Middle frontal gyrus (tissue), 1 donor: ENCODE results near the gene BMP6.
A peak's percentile ranks its signal among the peaks of the same experiment; 100 is the strongest.

Experiments used
- DNase-seq: peaks from one replicate; pipeline ENCODE4 v3.0.0-alpha.2; 2015; ENCODE audit warnings: low spot score; ENCODE audit errors: extremely low spot score

BMP6 gene

DNA sequence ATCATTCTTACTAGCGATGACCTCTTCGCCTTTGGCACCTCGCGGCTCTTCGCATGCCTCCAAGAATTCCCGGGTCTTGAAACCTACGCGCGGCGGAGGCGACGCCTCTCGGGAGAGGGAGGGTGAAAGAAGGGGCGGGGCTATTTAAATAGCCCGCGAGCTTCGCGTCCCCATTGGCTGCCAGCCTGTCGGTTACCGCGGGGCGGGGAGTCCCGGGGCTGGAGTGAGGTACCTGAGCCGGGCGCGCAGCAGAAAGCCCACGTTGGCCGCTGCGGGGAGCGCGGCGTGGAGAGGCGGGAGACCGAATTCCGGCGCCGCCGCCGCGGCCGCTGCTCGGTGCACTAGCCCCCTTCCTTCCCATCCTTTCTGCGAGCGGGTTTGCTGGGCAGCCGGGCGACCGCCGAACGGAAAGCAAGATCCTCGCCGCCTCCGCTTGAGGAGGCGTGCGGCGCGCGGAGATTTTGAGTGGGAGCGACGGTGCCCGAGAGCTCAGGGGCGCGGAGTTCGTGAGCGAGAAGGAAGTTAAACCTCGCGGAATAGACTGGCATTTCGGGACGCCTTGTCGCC is at the start of gene BMP6:
Gene BMP6, plus strand, starts transcription at position 251 of the 567 bp plus-strand sequence. CDS start 857 bp downstream, outside the sequence.
- DNase-seq, result peak; percentile 44

DNA sequence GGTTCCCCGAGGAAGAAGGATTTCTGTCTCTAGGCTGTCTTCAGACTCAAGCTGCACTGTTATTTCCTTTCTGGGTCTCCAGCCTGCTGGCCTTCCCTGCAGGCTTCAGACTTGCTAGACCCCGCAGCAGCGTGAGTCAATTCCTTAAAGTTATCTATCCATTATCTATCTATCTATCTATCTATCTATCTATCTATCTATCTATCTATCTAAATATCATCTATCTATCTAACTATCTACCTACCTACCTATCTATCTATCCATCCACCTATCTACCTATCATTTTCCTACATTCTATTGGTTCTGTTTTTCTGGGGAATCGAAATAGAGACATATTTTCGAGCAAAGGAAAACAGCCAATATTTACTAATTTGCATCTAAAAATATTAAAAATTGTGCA is 48.7 kb upstream of the BMP6 start:
- DNase-seq, result no peak

DNA sequence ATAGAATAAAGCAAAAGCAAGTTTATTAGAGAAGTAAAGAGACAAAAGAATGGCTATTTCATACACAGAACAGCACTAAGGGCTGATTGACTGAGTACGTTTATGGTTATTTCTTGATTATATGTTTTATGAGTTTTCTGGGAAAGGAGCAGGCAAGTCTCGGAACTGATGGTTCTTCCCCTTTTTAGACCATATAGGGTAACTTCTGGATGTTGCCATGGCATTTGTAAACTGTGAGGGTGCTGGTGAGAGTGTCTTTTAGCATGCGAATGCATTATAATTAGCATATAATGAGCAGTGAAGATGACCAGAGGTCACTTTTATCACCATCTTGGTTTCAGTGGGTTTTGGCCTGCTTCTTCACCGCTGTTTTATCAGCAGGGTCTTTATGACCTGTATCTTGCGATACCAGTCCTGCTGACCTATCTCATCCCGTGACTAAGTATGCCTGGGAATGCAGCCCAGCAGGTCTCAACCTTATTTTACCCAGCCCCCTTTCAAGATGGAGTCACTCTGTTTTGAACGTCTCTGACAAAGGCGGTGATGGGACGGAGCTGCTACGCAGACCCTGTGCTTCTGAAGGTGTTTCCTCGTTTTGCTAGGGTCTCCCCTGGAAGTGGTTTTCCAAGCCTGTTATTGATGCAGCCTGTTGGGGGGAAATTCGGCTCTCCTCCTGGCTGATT is 45.4 kb upstream of the BMP6 start:
- DNase-seq, result no peak

- DNase-seq, result no peak
These were observed 44.5 kb upstream of the BMP6 start for GRCh38 chr6:7681449-7681848.

- DNase-seq, result no peak
These were observed 41.8 kb upstream of the BMP6 start for GRCh38 chr6:7684076-7684475.

DNA sequence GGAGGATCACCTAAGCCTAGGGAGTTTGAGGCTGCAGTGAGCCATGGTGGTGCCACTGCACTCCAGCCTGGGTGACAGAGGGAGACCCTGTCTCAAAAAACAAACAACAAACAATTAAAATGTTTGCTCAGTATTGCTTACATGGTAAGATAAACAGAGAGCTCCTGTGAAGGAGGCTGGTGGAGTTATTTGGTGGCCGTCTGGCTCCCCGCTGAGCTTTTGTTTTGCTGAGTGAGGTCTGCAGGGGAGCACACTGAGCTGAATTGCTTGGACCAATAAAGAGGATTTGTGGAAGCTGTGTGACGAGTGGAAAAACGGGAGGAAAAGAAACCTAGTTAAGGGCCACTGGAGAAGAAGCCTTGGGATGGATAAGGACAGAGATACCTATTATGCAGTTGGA is 41.1 kb upstream of the BMP6 start:
- DNase-seq, result no peak

DNA sequence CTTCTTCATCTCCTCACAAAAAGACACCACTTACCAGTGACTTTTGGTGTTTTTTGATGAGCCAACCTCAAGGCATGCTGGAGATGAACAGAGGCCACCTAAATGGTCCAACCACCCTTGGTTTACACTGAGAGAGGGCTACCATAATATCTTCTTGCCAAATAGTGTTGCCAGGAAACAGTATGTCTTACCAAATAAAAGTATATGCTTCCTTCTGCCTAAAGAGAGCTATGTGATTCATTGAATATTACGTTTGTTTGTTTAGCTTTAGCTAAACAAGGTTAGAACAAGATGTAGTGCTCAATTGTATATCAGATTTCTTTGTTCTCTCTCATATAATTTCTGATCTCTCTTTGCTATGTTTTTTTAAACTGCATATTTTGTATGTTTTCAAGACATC is 40.6 kb upstream of the BMP6 start:
- DNase-seq, result no peak

DNA sequence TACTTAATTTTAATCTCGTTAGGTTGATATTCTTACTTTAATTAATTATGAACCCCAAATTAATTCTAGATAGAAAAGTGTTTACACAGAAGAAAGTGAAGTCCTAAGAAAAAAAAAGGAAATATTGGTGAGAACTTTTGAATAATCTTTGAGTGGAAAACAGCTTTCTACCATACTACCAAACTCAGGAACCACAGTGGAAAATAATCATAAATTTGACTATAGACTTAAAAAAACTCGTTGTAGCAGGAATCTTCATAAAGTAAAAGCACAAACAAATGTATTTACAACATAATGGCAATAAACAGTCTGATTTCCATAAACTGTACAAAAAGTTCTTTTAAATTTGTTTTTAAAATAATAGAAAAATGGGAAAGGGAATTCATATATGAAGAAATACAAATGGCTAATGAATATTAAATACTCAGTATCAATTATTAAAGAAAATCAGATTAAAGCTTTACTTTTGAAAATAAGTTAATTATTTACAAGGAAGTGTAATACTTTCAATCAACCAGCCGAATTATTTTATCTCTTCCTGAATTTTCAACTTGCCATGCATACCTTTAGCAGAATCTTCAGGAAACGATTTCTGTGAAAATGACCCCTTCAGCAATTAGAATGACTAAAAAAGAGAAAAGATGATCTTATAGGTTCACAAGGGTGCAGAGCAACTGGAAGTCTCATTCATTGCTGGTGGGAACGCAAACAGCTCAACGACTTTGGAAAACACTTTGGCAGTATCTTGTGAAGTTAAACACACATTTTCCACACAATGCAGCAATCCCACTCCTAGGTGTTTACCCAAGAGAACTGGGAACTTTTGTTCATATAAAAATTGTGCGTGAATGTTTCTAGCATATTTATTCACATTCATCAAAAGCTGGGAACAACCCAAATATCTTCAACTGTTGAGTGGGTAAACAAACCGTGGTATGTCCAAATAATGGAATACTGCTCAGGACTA is 38.5 kb upstream of the BMP6 start:
- no peak for DNase-seq

DNA sequence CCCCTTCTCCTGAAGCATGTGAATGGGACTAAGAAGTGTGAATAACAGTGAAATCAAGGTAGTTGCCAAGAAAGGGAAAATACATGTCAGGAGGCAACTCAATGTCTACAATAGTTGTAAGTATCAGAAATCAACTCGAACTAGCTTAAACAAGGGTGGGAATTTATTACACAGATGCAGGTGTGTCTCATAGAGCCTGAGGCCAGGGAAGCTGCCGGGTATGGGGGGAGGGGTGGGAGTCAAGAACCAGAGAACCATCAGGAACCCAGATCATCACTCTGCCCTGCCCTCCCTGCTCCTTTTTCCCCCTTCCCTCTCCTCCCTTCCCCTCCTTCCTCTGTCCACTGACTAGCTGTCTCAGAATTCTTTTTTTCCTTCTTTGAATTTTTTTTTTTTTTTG is 34.9 kb upstream of the BMP6 start:
- no peak for DNase-seq

DNA sequence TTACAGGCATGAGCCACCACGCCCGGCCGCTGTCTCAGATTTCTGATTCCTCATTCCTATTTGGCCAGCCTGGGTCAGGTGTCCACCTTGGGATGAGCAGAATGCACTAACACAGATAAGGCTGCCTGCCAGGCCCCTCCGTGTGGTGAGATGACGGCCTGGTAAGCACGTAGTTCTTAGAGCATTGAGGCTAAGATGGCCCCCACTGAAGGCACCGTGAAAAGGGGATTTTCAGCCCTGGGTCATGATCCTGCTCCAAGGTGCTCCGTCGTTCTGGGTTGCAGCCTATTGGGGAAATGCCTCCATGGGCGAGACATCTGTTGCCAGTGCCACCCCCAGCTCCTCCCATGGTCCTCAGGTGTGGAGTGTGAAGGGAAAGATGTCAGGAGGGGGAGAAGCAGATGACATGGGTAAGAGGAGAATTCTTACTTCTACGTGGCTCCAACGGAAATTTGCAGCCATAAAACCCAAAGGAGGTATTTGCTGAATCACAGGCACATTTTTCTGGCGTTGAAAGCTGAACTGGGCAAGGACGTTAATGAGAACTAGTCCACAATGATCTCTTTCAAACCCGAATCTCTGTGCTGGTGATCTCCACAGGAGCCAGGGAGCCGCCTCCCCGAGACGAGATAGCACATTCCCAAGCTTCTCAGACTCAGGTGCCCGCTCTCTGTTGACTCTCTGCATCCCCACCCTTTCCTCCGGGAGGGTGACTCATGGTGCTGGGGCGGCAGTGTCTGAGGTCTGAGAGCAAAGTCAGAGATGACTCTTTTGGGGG is 34.0 kb upstream of the BMP6 start:
- DNase-seq, result no peak

DNA sequence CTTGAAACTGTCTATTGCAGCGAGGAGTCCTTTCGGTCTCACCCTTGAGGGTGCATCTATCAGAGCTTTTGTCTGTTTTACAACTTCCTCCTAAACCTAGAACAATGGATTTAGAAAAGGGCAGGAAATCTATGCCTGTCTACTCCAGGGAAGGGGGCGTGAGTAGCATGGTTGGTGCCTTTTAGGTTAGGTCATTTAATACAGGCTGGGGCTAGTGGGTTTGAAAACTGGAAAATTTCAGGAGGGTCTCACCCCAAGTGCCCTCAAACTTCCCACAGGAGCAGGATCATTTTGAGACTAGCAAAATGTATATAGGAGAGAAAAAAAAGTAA is 33.5 kb upstream of the BMP6 start:
- DNase-seq, result no peak

DNA sequence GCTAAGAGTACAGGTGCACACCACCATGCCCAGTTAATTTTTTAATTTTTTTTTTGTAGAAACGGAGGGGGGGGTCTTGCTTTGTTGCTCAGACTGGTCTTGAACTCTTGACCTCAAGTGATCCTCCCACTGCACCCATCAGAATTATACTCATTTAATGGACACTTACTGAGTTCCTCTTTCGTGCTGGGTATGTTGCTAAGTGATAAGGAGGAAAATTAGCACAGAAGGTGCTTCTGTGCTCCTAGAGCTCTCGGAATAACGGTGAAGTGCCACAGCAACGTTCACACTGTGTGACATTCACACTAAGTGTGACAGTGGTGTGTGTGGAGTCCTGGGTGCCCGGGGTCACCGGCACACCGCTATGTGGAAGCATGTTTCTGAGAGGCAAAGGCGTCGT is 32.1 kb upstream of the BMP6 start:
- no peak for DNase-seq

DNA sequence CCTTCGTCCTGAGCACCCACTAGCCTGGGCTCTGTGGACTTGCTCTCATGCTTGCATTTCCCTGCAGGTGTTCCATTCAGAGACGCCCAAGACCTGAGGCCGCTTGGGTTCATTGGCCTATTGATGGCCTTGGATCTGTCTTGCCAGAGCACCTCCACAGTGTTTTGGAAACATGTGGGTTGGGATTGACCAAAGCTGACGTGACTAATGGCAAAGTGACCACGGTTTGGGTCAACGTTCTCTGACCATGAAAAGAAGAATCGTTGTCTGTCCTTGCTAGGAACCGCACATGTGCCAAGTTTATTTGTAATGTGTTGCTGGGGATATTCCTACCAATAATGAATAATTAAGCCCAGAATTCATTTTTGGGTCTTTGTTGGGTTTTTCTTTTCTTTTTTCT is 29.8 kb upstream of the BMP6 start:
- DNase-seq, result no peak

- DNase-seq, result no peak
These were observed 28.5 kb upstream of the BMP6 start for GRCh38 chr6:7697432-7697819.

GRCh38 chr6:7697820-7698623 is 27.9 kb upstream of the BMP6 start:
- DNase-seq, result no peak

GRCh38 chr6:7701212-7701834 is 24.6 kb upstream of the BMP6 start:
- no peak for DNase-seq

DNA sequence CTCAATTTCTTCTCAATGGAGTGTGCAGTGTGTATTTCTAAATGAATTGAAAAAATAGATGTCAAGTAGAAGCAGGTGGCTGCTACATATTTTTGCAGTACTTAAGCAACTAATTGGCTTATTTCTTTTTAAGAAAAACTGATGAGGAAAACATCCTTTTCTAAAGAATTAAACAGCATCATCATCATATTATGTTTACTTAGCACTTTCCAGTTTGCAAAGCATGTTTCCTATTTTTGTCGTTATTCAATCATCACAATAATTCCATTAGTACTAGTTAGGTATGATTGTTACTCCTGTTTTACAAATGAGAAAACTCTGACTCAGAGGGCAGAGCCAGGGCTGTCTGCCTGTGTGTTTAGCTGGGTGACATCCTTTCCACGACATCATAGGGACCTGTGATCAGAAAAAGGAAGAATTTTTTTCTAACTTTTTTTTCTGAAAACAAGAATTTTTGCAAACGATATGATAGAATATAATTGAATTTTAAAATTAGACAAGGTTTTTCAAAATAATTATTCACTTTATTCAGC is 22.7 kb upstream of the BMP6 start:
- no peak for DNase-seq

DNA sequence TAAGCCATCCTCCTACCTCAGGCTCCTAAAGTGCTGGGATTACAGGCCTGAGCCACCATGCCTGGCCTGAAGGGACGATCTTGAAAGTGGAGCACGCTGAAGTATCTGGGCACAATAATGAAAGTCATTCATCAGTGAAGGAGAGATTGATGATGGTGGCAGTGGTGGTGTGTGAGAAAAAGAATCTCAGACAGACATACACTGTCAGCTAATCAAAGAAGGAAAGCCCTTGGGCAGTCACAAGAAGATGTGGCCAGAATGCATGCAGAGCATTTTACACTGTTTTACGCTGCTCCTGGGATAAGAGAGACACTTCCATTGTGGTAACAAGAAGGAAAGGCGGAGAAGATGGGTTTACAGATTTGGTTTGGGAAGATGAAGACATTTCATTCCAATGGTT is 20.4 kb upstream of the BMP6 start:
- no peak for DNase-seq

- DNase-seq, result no peak
These were observed 19.6 kb upstream of the BMP6 start for GRCh38 chr6:7706269-7706668.

GRCh38 chr6:7707787-7708186 is 18.1 kb upstream of the BMP6 start:
- DNase-seq, result no peak
